K562 (cell line): ENCODE data around the gene GALM. TPM values are rescaled to one million over a fixed set of nuclear protein-coding genes. Genes with fewer than 3 reads are reported as not detected.

Source experiments
- CEBPG ChIP-seq, 3 experiments: fragments of 200-800 bp in 1 of 3; sonication (Bioruptor generic) in 1 of 3; sonication (generic) in 1 of 3; formaldehyde crosslinking in 1 of 3; IDR thresholded peaks in 2 of 3; conservative IDR thresholded peaks in 1 of 3; 2 replicates each; pipeline versions ENCODE4 v1.6.1 to v1.8.0; 2016 to 2022; ENCODE audit warnings: missing compliant biosample characterization in 2 of 3, missing genetic modification characterization in 2 of 3, mild to moderate bottlenecking in 1 of 3, missing genetic modification reagents in 1 of 3
- EP400 ChIP-seq: fragments of 450-650 bp; IDR thresholded peaks from 2 replicates; pipeline ENCODE4 v1.6.1; 2017; ENCODE audit warnings: antibody characterized with exemption, mild to moderate bottlenecking, moderate library complexity
- FOXK2 ChIP-seq, 2 experiments: fragments of 450-650 bp; IDR thresholded peaks in 1 of 2; conservative IDR thresholded peaks in 1 of 2; 2 replicates each; pipeline ENCODE4 v1.6.1; 2016; ENCODE audit warnings: low read depth in 2 of 2, mild to moderate bottlenecking in 1 of 2
- GABPB1 ChIP-seq: sonication (generic); formaldehyde crosslinking; IDR thresholded peaks from 2 replicates; pipeline ENCODE4 v1.8.0; 2022; ENCODE audit warnings: mild to moderate bottlenecking, missing genetic modification reagents
- KLF6 ChIP-seq: fragments of 250-450 bp; sonication (Bioruptor Pico); IDR thresholded peaks from 2 replicates; pipeline ENCODE4 v1.4.0; 2020; ENCODE audit warnings: mild to moderate bottlenecking, moderate library complexity, borderline replicate concordance
- PCBP1 ChIP-seq: fragments of 200-400 bp; formaldehyde crosslinking; IDR thresholded peaks from 2 replicates; pipeline ENCODE4 v1.6.1; 2018; ENCODE audit warnings: mild to moderate bottlenecking, low read depth, low read length; ENCODE audit not compliant: poor library complexity, severe bottlenecking
- PTTG1 ChIP-seq: fragments of 450-650 bp; IDR thresholded peaks from 2 replicates; pipeline ENCODE4 v1.6.1; 2016; ENCODE audit warnings: low read depth, mild to moderate bottlenecking, missing genetic modification characterization, missing compliant biosample characterization
- RREB1 ChIP-seq: fragments of 250-450 bp; sonication (Bioruptor Pico); IDR thresholded peaks from 2 replicates; pipeline ENCODE4 v1.4.0; 2020
- USF1 ChIP-seq: sonication (generic); formaldehyde crosslinking; IDR thresholded peaks from 2 replicates; pipeline ENCODE4 v1.9.0; 2022; ENCODE audit warnings: mild to moderate bottlenecking, missing genetic modification reagents
- USF2 ChIP-seq: sonication (generic); formaldehyde crosslinking; IDR thresholded peaks from 2 replicates; pipeline ENCODE4 v1.5.0; 2020; ENCODE audit warnings: missing genetic modification reagents
- ZFP1 ChIP-seq: fragments of 450-650 bp; formaldehyde crosslinking; IDR thresholded peaks from 2 replicates; pipeline ENCODE4 v1.4.0; 2020; ENCODE audit warnings: mild to moderate bottlenecking, mixed read lengths
- ZNF146 ChIP-seq: IDR thresholded peaks from one replicate; pipeline ENCODE4 v1.6.1; 2018; ENCODE audit warnings: missing compliant biosample characterization; ENCODE audit not compliant: unreplicated experiment
- ZNF589 ChIP-seq: fragments of 200-800 bp; sonication (Bioruptor generic); IDR thresholded peaks from 2 replicates; pipeline ENCODE4 v1.6.1; 2016; ENCODE audit warnings: low read depth, missing genetic modification characterization, missing compliant biosample characterization
- polyA plus RNA-seq, 8 experiments: library from polyadenylated mRNA; depleted of rRNA in 4 of 8; stranded (reverse) in 5 of 8; unstranded in 3 of 8; fragments of >200 nt; fragmentation: Nextera tagmentation in 2 of 8; fragmentation: Illumina TruSeq in 1 of 8; extraction: Ambion mirVana in 2 of 8; extraction: Trizol in 1 of 8; gene quantifications; 2 replicates each; pipeline versions ENCODE4 v1.2.1 to v1.2.3, GENCODE V29; 2011 to 2014; ENCODE audit warnings: inconsistent platforms in 1 of 8, missing spikeins in 1 of 8
- total RNA-seq, 7 experiments: library from RNA; depleted of rRNA in 6 of 7; stranded (reverse); fragments of >200 nt in 6 of 7; fragmentation: Illumina TruSeq in 2 of 7; extraction: Trizol in 2 of 7; gene quantifications; 2 replicates each; pipeline versions ENCODE4 v1.2.1 to v1.2.3, GENCODE V29; 2011 to 2021; ENCODE audit warnings: low replicate concordance in 1 of 7

The GALM gene
- total and polyA plus RNA-seq, 9 of the 15 experiments (the other 6 are each of a cell fraction or from before 2014, with no cell fraction given) = 22.1 to 51.7 (median 27.9) TPM

- TF ChIP-seq FOXK2 (conservative IDR thresholded peaks at IDR 0.05 in 1 of 2, IDR thresholded peaks at IDR 0.05 in 1 of 2; ENCODE audit: low read depth in 2 of 2) (peak in 1 of 2 experiments; percentile 81), RREB1 (CRISPR knock-in tag) (0 out of 2 replicates have a peak, but pooled peaks have one; percentile 45), CEBPG (CRISPR knock-in tag; IDR thresholded peaks at IDR 0.05) (peak; percentile 86), CEBPG (tag; conservative IDR thresholded peaks at IDR 0.05 in 1 of 2, IDR thresholded peaks at IDR 0.05 in 1 of 2) (peak in 1 of 2 experiments; percentile 79; a peak in 2 of 4 replicates), ZFP1 (CRISPR knock-in tag) (no peak), PTTG1 (tag) (no peak), ZNF589 (CRISPR knock-in tag) (peak; percentile 80; the same call in 1 of the 2 replicates), GABPB1 (CRISPR knock-in tag) (peak; percentile 90), EP400 (peak; percentile 100), ZNF146 (CRISPR knock-in tag) (peak; percentile 3), USF2 (CRISPR knock-in tag) (no peak), KLF6 (0 out of 2 replicates have a peak, but pooled peaks have one; percentile 17), USF1 (CRISPR knock-in tag) (peak; percentile 58), PCBP1 (peak; percentile 67)
These were observed 85.1 kb downstream of the GALM start, which contains the start of gene SRSF7 (continued) for GRCh38 chr2:38750891-38751595.
